Activated naive CD4-positive, alpha-beta T cell treated with anti-CD3 and anti-CD28 coated beads, Interleukin-2, amount 10 ng/mL, durations not matched to agents 7 days and 5 days (primary cell): ENCODE measurements around the gene GRIN2A.

Source experiments
- CTCF ChIA-PET: fragments of 350-600 bp; sonication (Branson Sonifier 250); formaldehyde crosslinking; loops from one replicate; lab custom pipeline; 2021; ENCODE audit warnings: antibody characterized with exemption; lab: Charles Lee
- DNase-seq: peaks from one replicate; pipeline ENCODE4 v3.0.0-alpha.2; 2020
- H3K27ac Mint-ChIP-seq: one replicate; pipeline ENCODE4 v1.8.0; 2021; ENCODE audit warnings: mild to moderate bottlenecking, moderate library complexity, mixed read lengths
- H3K27me3 Mint-ChIP-seq: one replicate; pipeline ENCODE4 v1.8.0; 2021; ENCODE audit warnings: mild to moderate bottlenecking, mixed read lengths
- H3K36me3 Mint-ChIP-seq: one replicate; pipeline ENCODE4 v1.8.0; 2021; ENCODE audit warnings: mixed read lengths
- H3K4me1 Mint-ChIP-seq: one replicate; pipeline ENCODE4 v1.8.0; 2021; ENCODE audit warnings: mixed read lengths
- H3K4me3 Mint-ChIP-seq: one replicate; pipeline ENCODE4 v1.8.0; 2021; ENCODE audit warnings: mild to moderate bottlenecking, moderate library complexity, mixed read lengths
- H3K9me3 Mint-ChIP-seq: one replicate; pipeline ENCODE4 v1.8.0; 2021; ENCODE audit warnings: mixed read lengths

The GRIN2A gene

DNA sequence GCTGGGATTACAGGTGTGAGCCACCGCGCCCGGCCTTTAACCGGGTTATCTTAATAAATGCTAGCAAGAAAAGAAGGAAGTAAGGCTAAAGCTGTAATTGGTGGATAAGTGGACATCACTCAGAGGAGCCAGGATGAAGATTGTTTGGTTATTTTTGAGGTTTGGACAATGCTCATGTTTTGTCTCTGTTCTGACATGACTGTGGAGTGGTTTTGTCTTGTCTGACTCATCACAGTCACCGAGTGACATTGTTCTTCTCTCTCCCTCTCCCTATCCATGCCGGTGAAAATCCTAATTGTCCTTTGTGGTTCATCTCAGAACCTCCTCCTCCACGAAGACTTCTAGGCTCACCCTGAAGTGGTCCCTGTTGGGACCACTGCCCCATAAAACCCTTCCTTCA lies 23.5 kb upstream of the GRIN2A start:
- peaks cover 5% of the 10 kb centered on the region for H3K9me3 Mint-ChIP-seq
- no peak overlapping the region for H3K4me3 Mint-ChIP-seq
- H3K27ac Mint-ChIP-seq: no peak overlapping the region
- no peaks in the 10 kb centered on the region for H3K27me3 Mint-ChIP-seq
- CTCF ChIA-PET: no interaction called here
- no peaks in the 10 kb centered on the region for H3K4me1 Mint-ChIP-seq
- DNase-seq: no peak
- no peaks in the 10 kb centered on the region for H3K36me3 Mint-ChIP-seq

DNA sequence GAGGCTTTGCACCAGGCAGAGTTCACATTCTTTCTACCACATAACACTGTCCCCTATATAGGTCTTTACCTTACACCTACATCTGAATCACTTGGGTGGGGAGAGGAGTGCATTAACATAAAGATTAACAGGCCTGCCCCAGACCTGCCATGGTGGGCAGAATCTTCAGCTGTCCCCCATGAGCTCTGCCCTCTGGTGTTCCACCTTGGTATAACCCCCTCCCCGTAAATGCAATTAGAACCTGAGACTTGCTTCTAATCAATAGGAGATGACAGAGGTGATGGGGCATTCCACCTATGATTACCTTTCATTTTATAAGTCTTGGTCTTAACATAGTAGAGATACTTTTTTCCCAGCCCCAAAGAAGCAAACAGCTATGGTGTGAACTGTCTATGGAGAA lies 20.4 kb upstream of the GRIN2A start:
- no peak for DNase-seq
- H3K36me3 Mint-ChIP-seq: no peaks in the 10 kb centered on the region
- H3K4me1 Mint-ChIP-seq: no peaks in the 10 kb centered on the region
- H3K27me3 Mint-ChIP-seq: no peaks in the 10 kb centered on the region
- H3K27ac Mint-ChIP-seq: no peak overlapping the region
- peaks cover 5% of the 10 kb centered on the region for H3K9me3 Mint-ChIP-seq
- H3K4me3 Mint-ChIP-seq: no peak overlapping the region
- CTCF ChIA-PET: no interaction called here

DNA sequence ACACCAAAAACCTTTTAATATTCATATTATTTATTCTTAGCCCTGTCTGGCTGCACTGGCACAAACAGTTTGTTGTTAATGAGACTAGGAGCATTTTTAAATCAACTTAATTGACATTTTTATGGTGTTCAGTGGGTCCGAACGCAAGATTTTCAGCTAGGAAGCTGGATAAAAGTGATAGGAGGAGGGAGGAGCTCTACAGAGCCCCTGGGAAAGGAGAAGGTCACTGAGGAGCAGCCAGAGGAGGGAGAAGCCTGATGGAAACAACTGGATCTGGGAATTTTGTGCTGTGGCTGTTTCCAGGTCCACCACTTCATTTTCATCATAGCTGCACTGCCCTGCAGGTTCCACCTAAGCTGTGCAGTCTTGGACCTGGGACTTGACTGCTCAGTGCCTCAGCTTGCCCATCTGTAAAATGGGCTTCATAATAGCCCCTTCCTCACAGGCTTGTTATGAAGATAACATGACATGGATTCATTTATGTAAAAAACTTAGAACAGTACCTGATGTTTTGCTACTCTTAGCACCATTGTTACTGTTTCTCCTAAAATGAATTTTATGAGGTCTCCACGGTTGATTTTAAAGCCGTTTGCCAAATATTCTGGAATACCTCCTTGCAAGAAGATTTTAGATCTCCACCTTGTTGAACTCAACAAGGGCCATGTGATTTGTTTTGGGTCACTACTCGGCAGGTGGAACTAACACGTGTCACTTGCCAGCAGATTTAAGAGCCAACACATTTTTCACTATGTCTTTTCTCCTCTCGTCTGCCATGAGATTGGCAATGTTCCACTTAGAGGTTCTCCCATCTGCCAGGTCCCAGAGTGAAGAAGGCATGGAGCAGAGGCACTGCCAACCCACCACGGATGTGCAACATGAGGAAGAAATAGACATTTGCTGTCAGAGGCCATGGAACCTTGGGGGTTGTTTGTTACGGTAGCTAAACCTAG lies 18.7 kb upstream of the GRIN2A start:
- H3K4me3 Mint-ChIP-seq: no peak overlapping the region
- CTCF ChIA-PET: no interaction called here

DNA sequence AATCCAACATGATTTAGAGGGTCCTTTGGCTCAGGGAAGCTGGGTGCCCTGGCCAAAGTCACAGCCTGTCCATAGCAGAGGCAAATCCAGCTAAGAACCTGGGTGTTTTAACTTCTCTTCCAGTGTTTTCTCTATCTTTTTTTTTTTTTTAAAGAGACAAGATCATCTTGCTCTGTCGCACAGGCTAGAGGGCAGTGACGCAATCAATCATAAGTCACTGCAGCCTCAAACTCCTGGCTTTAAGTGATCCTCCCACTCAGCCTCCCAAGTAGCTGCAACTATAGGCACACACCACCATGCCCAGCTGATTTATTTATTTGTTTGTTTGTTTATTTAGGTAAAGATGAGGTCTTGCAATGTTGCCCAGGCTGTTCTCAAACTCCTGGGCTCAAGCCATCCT lies 14.8 kb upstream of the GRIN2A start:
- DNase-seq: no peak
- CTCF ChIA-PET: no interaction called here
- Mint-ChIP-seq H3K27ac (no peak overlapping the region), H3K36me3 (no peaks in the 10 kb centered on the region), H3K4me3 (no peak overlapping the region), H3K27me3 (no peaks in the 10 kb centered on the region), H3K4me1 (no peaks in the 10 kb centered on the region), H3K9me3 (no peaks in the 10 kb centered on the region)

More for the DNA sequence above, 18.7 kb upstream of the GRIN2A start:
- H3K4me1 Mint-ChIP-seq: no peaks in the 10 kb centered on the region
- H3K36me3 Mint-ChIP-seq: no peaks in the 10 kb centered on the region
- H3K9me3 Mint-ChIP-seq: peaks cover 5% of the 10 kb centered on the region
- H3K27me3 Mint-ChIP-seq: no peaks in the 10 kb centered on the region
- no peak overlapping the region for H3K27ac Mint-ChIP-seq
- DNase-seq: no peak

DNA sequence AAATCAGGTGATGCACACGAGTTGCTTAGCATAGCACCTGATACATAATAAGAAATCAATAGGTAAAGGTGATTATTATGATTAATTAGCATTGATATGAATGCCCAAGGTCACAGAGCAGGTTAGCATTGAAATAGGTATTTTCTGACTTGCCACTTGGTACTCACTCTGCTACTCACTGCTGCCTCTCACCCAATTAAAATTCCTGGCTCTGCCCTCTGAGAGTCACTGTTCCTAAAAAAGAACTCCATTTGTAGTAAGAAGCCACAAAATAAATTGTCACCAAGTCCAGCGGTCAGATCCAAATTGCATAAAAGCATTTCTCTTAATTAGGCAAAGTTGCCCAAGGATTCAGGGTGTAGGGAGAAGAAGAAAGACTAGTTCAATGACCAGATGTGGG lies 8.9 kb upstream of the GRIN2A start:
- Mint-ChIP-seq H3K27me3 (peaks cover 10% of the 10 kb centered on the region), H3K4me1 (no peaks in the 10 kb centered on the region), H3K36me3 (no peaks in the 10 kb centered on the region), H3K27ac (no peak overlapping the region), H3K4me3 (no peak overlapping the region), H3K9me3 (no peaks in the 10 kb centered on the region)
- no peak for DNase-seq
- CTCF ChIA-PET: no interaction called here

DNA sequence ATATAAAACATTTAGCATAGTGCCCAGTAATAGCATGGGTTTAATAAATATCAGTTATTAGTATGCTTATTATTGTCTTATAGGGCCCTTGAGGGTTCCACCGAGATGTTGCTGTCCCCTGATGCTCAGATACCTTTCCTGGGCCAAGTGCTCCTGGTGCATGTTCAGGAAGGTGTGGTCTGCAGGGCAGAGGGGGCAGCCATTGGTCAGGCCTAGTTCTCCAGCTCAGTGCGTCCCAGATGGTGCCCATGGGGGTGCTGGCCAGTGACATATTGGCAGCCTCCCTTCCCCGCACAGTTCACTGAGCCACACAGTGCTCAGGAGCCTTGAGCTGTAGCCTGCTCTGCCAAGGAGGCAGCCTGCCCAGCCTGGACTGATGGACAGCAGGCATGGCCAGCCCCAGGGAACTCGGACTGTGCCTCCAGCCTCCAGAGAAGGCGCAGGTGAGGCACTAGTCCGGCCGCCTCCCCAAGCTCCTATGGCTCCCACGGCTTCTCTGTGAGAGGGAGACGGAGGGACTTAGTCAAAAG lies 7.7 kb upstream of the GRIN2A start:
- H3K4me3 Mint-ChIP-seq: no peak overlapping the region
- H3K27me3 Mint-ChIP-seq: peaks cover 11% of the 10 kb centered on the region
- CTCF ChIA-PET: no interaction called here
- H3K36me3 Mint-ChIP-seq: no peaks in the 10 kb centered on the region
- H3K9me3 Mint-ChIP-seq: no peaks in the 10 kb centered on the region
- no peak overlapping the region for H3K27ac Mint-ChIP-seq
- no peak for DNase-seq
- H3K4me1 Mint-ChIP-seq: no peaks in the 10 kb centered on the region

DNA sequence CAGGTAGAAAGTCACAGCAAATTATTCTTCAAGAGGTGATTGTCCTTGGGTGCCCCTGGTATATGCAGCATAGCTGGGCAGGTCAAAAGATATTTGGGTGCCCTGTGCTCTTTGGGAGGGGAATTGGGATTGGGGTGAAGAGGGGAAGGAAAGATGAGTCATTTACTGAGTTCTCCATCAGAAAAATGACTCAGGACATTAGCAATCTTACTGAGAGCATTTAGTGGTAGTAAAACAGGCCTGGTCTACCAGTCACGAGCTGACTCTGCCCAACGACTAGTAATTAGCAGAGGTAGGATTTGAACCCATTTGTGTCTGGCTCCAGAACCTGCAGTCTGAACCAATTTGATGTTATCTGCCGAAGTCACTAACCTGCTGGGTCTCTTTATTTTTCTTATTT lies 6.0 kb upstream of the GRIN2A start:
- no peak for DNase-seq
- peaks cover 28% of the 10 kb centered on the region for H3K27me3 Mint-ChIP-seq
- H3K27ac Mint-ChIP-seq: no peak overlapping the region
- no peaks in the 10 kb centered on the region for H3K36me3 Mint-ChIP-seq
- CTCF ChIA-PET: no interaction called here
- H3K4me3 Mint-ChIP-seq: no peak overlapping the region
- no peaks in the 10 kb centered on the region for H3K4me1 Mint-ChIP-seq
- no peaks in the 10 kb centered on the region for H3K9me3 Mint-ChIP-seq

DNA sequence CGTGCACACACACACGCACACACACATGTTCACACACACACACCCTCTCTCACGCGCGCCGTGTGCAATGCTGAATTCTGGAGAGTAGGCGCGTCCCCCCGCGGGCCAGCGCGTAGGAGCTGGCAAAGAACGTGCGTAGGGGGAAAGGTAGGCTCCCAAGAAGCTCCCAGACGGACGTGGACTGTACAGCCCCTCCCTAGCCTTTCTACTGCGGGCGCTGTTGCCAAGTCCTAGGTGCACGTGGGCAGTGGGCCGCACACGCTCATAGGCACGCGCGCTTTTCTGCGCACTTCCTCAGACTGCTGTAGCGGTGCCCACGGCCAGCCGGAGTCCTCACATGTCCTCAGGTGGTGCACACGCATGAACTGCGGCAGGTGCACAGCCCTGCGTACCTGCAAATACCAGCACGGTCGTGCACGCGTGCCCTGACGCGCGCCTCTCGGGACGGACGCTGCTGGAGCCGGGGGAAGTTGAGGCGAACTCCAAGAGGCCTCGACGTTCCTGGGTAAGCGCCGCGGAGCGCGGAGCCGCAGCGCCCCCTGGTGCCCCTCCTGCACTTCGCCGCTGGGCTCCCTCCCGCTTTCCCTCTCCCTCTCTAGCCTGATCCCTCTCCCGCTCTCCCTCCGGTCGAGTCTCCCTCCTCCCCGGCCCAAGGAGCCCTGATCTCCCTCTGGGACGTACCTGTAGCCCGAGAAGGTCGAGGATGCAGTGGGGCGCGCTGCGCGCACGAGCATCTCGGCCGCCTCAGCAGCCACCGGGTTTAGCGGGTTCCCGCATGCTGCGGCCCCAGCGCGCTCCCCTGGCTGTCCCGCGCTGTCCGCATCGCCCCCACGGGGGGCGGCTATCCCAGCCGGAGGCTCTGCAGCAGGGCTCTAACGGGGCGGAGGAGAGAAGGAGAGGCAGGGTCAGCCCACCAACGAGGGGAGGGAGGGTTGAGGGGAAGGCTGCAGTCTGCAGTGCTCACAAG lies 749 bp downstream of the GRIN2A start:
- DNase-seq: peak; percentile 48
- CTCF ChIA-PET: interaction anchor here (0.9 to 2.5 kb wide), 3 partner anchors 924 to 1042 kb away, joined by 3 to 7 read pairs (median 6); no protein-coding TSS in a partner anchor
- no peaks in the 10 kb centered on the region for H3K36me3 Mint-ChIP-seq
- H3K27me3 Mint-ChIP-seq: peaks cover 58% of the 10 kb centered on the region
- H3K9me3 Mint-ChIP-seq: no peaks in the 10 kb centered on the region
- no peak overlapping the region for H3K27ac Mint-ChIP-seq
- H3K4me1 Mint-ChIP-seq: peaks cover 4% of the 10 kb centered on the region
- no peak overlapping the region for H3K4me3 Mint-ChIP-seq

DNA sequence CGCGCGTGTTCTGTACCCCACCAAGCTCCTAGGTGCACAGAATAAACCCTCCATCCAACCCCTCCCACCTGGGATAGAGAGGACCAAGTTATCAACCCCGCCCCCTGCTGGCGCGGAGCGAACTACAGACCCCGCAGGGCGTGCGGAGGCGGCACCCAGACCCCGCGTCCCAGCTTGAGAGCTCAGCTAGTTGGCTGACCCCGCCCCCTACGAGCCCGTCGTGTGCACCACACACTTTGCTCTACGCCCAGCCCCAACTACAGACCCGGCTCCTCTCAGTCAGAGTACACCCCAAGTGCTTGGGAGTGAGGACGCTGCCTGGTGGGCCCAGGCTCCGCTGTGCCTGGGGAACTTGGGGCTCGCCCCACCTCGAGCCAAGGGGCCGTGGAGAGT lies 1.5 kb downstream of the GRIN2A start:
- Mint-ChIP-seq H3K4me3 (no peak overlapping the region), H3K4me1 (peaks cover 4% of the 10 kb centered on the region), H3K36me3 (no peaks in the 10 kb centered on the region), H3K27me3 (peaks cover 55% of the 10 kb centered on the region), H3K27ac (no peak overlapping the region), H3K9me3 (no peaks in the 10 kb centered on the region)
- CTCF ChIA-PET: interaction anchor here (1.2 to 2.5 kb wide), 2 partner anchors 923 to 1042 kb away, joined by 6 to 7 read pairs; no protein-coding TSS in a partner anchor
- peak; percentile 29 for DNase-seq

DNA sequence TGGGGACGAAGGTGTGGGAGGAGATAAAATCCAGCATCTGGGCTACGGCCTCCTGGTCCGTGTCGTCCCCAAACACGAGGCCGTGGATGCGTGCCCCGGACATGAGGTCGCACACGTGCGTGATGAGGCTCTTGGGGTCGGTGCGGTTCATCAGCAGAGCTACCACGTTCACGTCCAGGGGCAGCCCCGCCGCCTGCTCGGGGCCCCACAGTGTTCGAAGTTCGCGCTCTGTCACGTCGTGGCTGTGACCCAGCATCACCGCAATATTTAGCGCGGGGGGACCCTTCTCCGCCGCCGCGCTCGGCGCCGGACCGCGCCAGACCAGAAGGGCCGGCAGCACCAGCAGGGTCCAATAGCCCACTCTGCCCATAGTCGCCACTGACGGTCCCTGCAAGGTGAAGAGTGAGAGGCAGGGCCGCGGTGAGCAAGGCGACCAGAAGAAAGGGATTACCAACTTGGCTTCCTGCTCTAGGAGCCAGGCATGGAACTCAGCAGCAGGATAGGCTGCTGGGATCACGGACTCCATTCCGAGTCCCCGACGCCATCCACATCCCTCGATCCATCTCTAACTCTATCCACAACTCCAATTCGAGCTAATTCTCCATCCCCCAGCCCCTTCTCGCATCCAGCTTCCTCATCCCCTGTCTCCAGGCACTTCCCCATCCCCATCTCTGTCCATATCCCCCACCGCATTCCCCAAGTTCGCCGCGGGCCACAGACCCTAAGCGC lies 2.0 kb downstream of the GRIN2A start:
- Mint-ChIP-seq H3K36me3 (no peaks in the 10 kb centered on the region), H3K4me1 (peaks cover 4% of the 10 kb centered on the region), H3K27me3 (peaks cover 55% of the 10 kb centered on the region), H3K9me3 (no peaks in the 10 kb centered on the region), H3K27ac (no peak overlapping the region), H3K4me3 (no peak overlapping the region)
- CTCF ChIA-PET: interaction anchor here (1.2 to 2.5 kb wide), 2 partner anchors 922 to 1041 kb away, joined by 6 to 7 read pairs; no protein-coding TSS in a partner anchor
- DNase-seq: no peak

DNA sequence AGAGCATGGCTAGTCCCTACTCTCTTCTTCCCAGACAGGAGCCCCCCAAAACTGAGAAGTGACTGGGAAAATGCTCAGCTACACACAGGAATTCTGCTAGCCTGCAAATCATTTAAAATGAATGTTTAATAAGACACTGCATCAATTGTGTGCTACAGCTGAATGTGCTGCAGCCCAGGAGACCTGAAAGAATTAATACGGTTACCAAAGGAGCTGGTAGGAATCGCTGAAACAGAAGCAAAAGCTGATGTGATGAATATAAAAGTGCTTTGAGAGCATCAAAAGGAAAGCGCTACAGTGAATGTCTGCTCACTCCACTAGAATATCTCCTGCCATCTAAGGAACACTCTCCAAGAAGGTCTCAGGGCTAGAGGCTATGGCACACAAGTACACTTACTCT lies 3.7 kb downstream of the GRIN2A start:
- Mint-ChIP-seq H3K9me3 (no peaks in the 10 kb centered on the region), H3K27me3 (peaks cover 39% of the 10 kb centered on the region), H3K27ac (no peak overlapping the region), H3K4me3 (no peak overlapping the region), H3K36me3 (no peaks in the 10 kb centered on the region), H3K4me1 (peaks cover 4% of the 10 kb centered on the region)
- no peak for DNase-seq
- CTCF ChIA-PET: no interaction called here

DNA sequence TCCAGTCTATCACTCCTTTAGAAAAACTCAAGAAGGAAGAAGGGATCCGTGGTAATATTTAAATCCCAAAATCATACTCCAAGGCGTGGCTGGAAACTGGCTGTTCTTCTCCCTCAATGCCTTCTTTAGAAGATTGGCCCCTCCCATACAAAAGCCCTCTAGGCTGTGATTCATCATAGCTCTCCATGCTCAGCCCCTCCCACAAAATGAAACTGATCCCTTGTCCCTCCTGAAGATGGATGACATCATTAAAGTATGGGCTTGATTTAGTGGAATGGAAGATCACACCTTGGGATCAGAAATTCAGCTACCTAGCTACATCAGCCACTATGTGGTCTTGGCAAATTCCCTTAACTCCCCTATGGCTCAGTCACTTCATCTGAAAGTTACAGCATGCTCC lies 4.1 kb downstream of the GRIN2A start:
- DNase-seq: no peak
- Mint-ChIP-seq H3K4me1 (peaks cover 4% of the 10 kb centered on the region), H3K36me3 (no peaks in the 10 kb centered on the region), H3K4me3 (no peak overlapping the region), H3K9me3 (no peaks in the 10 kb centered on the region), H3K27ac (no peak overlapping the region), H3K27me3 (peaks cover 35% of the 10 kb centered on the region)
- CTCF ChIA-PET: no interaction called here

DNA sequence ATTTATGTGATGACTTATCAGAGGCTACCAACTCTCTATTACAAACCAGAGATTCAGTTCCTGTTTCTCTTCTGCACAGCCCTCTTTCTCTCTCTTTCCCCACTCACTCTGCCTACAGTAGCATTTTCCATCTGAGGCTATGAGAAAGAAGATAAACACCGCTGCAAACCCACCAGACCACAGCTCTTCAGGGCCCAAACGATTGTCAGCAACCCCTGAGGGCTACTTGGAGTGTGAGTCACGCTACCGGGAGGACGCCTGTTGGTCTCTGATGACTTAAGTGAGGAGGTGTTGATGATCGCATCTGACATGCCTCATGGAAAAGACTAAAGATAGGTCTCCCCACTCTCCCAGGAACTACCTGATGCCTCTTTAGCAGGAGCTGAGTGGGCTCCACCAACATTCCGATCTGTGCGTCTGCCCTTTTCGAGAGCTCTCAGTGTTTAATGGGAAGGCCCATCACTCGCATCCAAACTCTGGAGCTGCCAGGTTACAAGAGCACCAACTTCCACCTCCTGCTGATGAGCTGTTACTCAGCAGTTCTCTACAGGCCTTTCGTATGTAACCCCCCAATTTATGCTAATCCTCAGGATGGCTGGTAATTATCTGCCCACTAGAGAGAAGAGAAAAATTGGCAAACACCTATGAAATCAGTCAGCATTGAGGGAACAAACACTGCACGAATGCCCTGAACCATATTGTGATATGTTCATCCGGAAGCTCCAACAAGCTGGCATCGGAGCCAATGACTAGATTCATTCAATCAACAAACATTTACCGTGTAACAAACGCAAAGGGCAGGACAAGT lies 9.2 kb downstream of the GRIN2A start:
- no peak for DNase-seq
- Mint-ChIP-seq H3K36me3 (no peaks in the 10 kb centered on the region), H3K27me3 (no peaks in the 10 kb centered on the region), H3K27ac (no peak overlapping the region), H3K4me3 (no peak overlapping the region), H3K9me3 (no peaks in the 10 kb centered on the region), H3K4me1 (no peaks in the 10 kb centered on the region)
- CTCF ChIA-PET: no interaction called here
